Kidney (tissue), 14 donors: ENCODE results near the gene MCU. TPM values are rescaled to one million over a fixed set of nuclear protein-coding genes. Genes with fewer than 3 reads are reported as not detected.
"Not testable (repeated sequence)": the region's sequence is repeated elsewhere in the genome, so short reads cannot be mapped to it uniquely, and the experiment has no call there.

Experiments used
- DNase-seq, 5 donors: peaks; one replicate each; pipeline ENCODE4 v3.0.0-alpha.2; 2013 to 2020
- FAIRE-seq: peaks from 2 replicates; lab custom pipeline; 2012; peaks lifted over from hg19 to GRCh38; lab: Jason Lieb, UNC
- H3K27ac ChIP-seq, 2 donors: one replicate each; pipeline ENCODE4 v1.7.0; 2013; ENCODE audit warnings: low read depth in 2 of 2, low read length in 2 of 2, inconsistent platforms in 1 of 2
- H3K27me3 ChIP-seq: one replicate; pipeline ENCODE4 v1.7.1; 2013; ENCODE audit warnings: low read length, inconsistent platforms; ENCODE audit not compliant: control insufficient read depth, insufficient read depth
- H3K36me3 ChIP-seq, 3 donors: one replicate each; pipeline versions ENCODE4 v1.7.0 to v1.7.1; 2013; ENCODE audit warnings: low read length in 3 of 3, control low read depth in 1 of 3, inconsistent platforms in 1 of 3; ENCODE audit not compliant: insufficient read depth in 3 of 3, control insufficient read depth in 2 of 3
- H3K4me1 ChIP-seq, 3 donors: one replicate each; pipeline versions ENCODE4 v1.7.0 to v1.7.1; 2013; ENCODE audit warnings: low read length in 3 of 3, inconsistent platforms in 1 of 3, low read depth in 1 of 3; ENCODE audit not compliant: control insufficient read depth in 2 of 3, insufficient read depth in 2 of 3
- H3K4me3 ChIP-seq, 3 donors: one replicate each; pipeline versions ENCODE4 v1.7.0 to v1.8.1; 2013; ENCODE audit warnings: low read length in 3 of 3, control low read depth in 1 of 3, inconsistent platforms in 1 of 3
- H3K9ac ChIP-seq, 3 donors: one replicate each; pipeline versions ENCODE4 v1.7.0 to v1.7.1; 2013; ENCODE audit warnings: low read length in 3 of 3, control low read depth in 1 of 3, inconsistent platforms in 1 of 3
- H3K9me3 ChIP-seq, 3 donors: one replicate each; pipeline versions ENCODE4 v1.7.0 to v1.7.1; 2013; ENCODE audit warnings: low read length in 3 of 3, control low read depth in 1 of 3, inconsistent platforms in 1 of 3; ENCODE audit not compliant: control insufficient read depth in 2 of 3, insufficient read depth in 1 of 3
- CTCF ChIP-seq: IDR thresholded peaks from 3 replicates; pipeline ENCODE4 v1.5.1; 2012; ENCODE audit warnings: mild to moderate bottlenecking, moderate library complexity, borderline replicate concordance; ENCODE audit not compliant: insufficient read depth; ENCODE audit errors: extremely low read depth
- intact Hi-C: fragments of 100-400 bp; cut with DNase I; formaldehyde crosslinking; loops from one replicate; pipeline ENCODE4 v1.11.1; 2022
- polyA plus RNA-seq: library from polyadenylated mRNA; stranded (reverse); fragments of 350-450 nt; fragmentation: Illumina TruSeq; extraction: RNeasy Lipid Tissue Mini Kit (QIAGEN cat#74804); gene quantifications from one replicate; pipeline ENCODE4 v1.2.3, GENCODE V29; 2014; ENCODE audit warnings: low read depth, low replicate concordance; ENCODE audit not compliant: insufficient read depth
- total RNA-seq: library from RNA; stranded (reverse); fragmentation: NEBNext Ultra II Directional; extraction: Animal tissue kit (Norgen Biotek cat#: 25700); gene quantifications from one replicate; pipeline ENCODE4 v1.2.1, GENCODE V29; 2021
- donor health status: control.
- donor health status: control.
- donor health status: control.
- donor health status: control.
- donor health status: control.
- donor health status: DM: yes; HTN: yes; CAD: no.
- donor health status: Normal renal cell carcinoma (clear cell type).

Gene MCU
- total and polyA plus RNA-seq, 2 donors from 2014 or later: 18.6 to 37.6 TPM

GRCh38 chr10:72757732-72758131 lies 65.8 kb downstream of the MCU start:
- H3K4me3 ChIP-seq: no peak overlapping the region
- H3K27me3 ChIP-seq: no peaks in the 10 kb centered on the region
- H3K36me3 ChIP-seq: no peaks in the 10 kb centered on the region
- H3K27ac ChIP-seq: no peak overlapping the region
- no peak for TF ChIP-seq CTCF
- no peak overlapping the region for H3K9ac ChIP-seq
- no peaks in the 10 kb centered on the region for H3K9me3 ChIP-seq
- no peaks in the 10 kb centered on the region for H3K4me1 ChIP-seq
- FAIRE-seq: no peak
- intact Hi-C loops: no loop called here
- DNase-seq: no peak

GRCh38 chr10:72758930-72759329 lies 67.0 kb downstream of the MCU start:
- H3K27me3 ChIP-seq, H3K9ac ChIP-seq, DNase-seq, H3K36me3 ChIP-seq, H3K27ac ChIP-seq, H3K4me3 ChIP-seq, H3K9me3 ChIP-seq, H3K4me1 ChIP-seq, FAIRE-seq, intact Hi-C loops: not testable (repeated sequence)

DNA sequence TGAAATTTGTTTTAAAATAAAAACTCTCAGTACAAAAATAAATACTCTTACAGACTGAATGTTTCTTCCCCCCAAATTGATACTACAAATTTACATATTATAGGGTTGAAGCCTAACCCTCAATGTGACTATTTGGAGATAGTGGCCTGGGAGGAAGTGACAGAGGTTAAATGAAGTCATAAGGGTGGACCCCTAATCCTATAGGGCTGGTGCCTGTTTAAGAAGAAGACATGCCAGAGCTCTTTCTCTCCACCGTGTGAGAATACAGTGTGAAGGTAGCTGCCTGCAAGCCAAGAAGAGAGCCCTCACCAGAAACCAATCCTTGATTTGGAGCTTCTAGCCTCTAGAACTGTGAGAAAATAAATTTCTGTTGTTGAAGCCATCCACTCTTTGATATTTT lies 67.6 kb downstream of the MCU start:
- no peak for DNase-seq
- Histone ChIP-seq H3K9ac (no peak overlapping the region), H3K36me3 (no peaks in the 10 kb centered on the region), H3K27me3 (no peaks in the 10 kb centered on the region), H3K4me3 (no peak overlapping the region), H3K9me3 (no peaks in the 10 kb centered on the region), H3K4me1 (no peaks in the 10 kb centered on the region), H3K27ac (no peak overlapping the region)
- FAIRE-seq: no peak
- no peak for TF ChIP-seq CTCF
- intact Hi-C loops: no loop called here

DNA sequence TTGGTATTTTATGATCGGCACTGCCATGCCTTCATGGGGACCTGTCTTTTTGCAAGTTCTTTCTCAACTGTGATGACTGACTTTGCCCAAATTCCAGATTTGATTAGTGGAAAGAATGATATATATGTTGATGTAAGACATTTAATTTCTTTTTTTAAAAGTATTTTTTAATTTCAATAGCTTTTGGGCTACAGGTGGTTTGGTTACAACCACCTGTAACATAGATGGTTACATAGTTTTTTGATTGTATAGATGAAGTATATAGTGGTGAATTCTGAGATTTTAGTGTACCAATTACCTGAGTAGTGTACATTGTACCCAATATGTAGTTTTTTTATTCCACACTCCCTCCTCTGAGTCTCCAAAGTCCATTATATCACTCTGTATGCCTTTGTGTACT lies 69.6 kb downstream of the MCU start:
- Histone ChIP-seq H3K27ac (no peak overlapping the region), H3K4me3 (no peak overlapping the region), H3K36me3 (no peaks in the 10 kb centered on the region), H3K4me1 (no peaks in the 10 kb centered on the region), H3K9ac (no peak overlapping the region), H3K9me3 (no peaks in the 10 kb centered on the region), H3K27me3 (no peaks in the 10 kb centered on the region)
- DNase-seq (no peak), FAIRE-seq (no peak)
- intact Hi-C loops: no loop called here
- no peak for TF ChIP-seq CTCF
